ENCODE data around the gene CCDC97.

The CCDC97 gene

DNA sequence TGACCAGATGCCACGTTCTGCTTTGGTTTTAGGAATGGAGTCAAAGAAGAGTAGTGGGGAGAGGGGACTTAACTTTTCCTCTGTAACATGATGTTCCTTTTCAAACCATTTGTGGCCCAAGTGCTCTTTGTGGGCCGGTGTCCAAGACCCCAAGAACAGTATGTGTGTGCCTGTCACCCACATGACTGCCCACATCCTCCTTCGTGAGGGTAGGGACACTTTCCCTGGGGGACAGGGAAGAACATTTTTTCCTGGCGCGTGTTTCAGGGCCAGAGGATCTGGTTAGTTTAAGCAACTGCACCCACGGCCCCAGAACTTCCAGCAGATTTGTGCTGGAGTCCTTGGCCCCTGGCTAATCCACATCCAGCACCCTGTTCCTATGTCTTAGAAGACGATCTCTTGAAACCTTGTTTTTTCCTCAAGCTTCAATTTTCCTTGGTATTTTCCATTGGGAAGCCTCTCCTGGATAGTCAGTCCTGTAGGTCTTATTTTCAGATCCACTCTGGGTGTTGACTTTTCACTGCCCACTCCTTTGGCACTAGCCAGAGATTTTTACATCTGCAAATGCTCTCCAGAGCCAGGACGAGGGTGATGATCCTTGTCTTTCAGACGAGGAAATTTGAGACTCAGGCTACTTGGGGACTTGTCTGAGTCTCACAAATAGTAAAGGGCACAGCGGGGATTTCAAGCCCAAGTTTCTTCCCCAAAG is 10.8 kb upstream of the CCDC97 start:
- DNase-seq = no peak

GRCh38 chr19:41299755-41300089 is 10.2 kb upstream of the CCDC97 start:
- no peak for DNase-seq

GRCh38 chr19:41300555-41300954 is 9.4 kb upstream of the CCDC97 start:
- no peak for DNase-seq

- DNase-seq = no peak
These were observed 7.2 kb upstream of the CCDC97 start for GRCh38 chr19:41302624-41303351.

GRCh38 chr19:41303954-41304353 is 6.0 kb upstream of the CCDC97 start:
- no peak for DNase-seq

- DNase-seq = no peak
These were observed 5.1 kb upstream of the CCDC97 start for GRCh38 chr19:41304706-41305483.

DNA sequence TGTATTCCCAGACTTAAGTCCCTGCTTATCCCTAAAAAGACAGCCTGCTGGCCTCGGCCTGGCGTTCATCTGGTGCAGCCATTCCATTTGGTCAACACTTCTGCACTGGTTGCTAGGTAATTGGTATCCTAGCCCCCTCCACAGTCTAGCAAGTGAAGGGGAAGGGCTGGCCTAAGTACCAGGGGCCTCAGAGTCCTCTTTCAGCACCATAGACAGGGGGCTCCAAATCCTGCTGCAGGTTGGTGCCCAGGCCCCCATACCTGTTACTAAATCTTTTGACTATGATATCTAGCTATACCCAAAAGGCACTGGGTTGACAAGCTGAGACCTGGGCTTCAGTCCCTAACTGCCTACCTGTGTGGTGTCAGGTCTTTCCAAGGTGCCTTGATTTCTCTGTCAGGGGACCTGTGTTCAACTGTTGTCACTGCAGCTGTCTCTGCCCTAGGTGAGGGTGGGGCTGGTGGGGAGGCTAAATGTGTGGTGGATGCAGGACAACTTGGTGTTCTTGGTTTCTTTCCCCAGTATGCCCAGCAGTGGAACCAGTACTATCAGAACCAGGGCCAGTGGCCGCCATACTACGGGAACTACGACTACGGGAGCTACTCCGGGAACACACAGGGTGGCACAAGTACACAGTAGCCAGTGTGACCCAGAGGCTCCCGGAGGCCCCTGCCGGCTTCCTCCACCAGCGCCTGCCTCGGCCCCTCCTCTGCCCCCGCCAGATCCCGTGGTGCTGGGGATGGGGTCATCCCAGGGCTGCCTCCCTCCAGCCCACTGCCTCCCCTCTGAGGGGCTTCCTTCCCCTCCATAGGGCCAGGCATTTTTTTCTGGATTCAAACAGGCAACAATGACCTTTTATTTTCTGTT is 3.8 kb upstream of the CCDC97 start:
- DNase-seq = no peak

DNA sequence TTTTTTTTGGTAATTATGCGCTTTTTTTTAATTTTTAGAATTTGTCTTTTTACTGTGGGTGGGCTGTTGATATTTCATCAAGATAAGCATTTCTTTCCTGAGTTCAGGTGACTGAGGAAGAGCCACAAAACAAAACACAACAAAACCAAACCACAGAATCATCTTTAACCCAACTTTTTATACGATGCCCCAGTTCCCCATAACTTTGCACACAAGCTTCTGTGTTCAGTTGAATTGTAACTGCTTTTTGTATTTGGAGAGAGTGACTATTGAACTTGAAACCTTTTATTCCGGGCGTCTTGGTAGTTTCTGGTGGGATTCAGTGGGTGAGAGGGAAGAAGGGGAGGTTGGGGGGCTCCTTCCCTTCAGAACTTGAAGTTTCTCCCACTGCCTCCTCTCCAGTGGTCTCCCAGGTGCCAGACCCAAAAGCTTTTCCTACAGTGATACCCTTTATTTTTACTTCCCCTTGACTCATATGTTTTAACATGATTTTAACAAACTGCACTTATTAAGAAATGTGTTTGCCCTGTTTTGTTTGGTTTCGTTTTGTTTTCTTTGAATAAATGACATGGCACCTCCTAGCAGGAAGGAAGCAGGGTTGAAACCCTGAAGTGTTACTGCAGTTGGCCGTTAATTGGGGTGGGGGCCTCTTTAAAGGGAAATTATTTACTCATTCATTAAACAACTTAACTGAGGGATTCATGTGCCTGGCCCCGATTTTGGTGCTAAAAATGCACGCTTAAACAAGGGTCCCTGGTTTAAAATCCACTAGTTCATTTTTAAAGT is 2.7 kb upstream of the CCDC97 start:
- no peak for DNase-seq

GRCh38 chr19:41307954-41308449 is 2.0 kb upstream of the CCDC97 start:
- no peak for DNase-seq

- no peak for DNase-seq
These were observed 1.4 kb upstream of the CCDC97 start for GRCh38 chr19:41308450-41309179.

GRCh38 chr19:41309180-41310032 is 566 bp upstream of the CCDC97 start:
- DNase-seq = no peak

GRCh38 chr19:41311072-41311471 is 1.1 kb downstream of the CCDC97 start:
- no peak for DNase-seq

GRCh38 chr19:41311613-41312012 is 1.6 kb downstream of the CCDC97 start:
- no peak for DNase-seq

DNA sequence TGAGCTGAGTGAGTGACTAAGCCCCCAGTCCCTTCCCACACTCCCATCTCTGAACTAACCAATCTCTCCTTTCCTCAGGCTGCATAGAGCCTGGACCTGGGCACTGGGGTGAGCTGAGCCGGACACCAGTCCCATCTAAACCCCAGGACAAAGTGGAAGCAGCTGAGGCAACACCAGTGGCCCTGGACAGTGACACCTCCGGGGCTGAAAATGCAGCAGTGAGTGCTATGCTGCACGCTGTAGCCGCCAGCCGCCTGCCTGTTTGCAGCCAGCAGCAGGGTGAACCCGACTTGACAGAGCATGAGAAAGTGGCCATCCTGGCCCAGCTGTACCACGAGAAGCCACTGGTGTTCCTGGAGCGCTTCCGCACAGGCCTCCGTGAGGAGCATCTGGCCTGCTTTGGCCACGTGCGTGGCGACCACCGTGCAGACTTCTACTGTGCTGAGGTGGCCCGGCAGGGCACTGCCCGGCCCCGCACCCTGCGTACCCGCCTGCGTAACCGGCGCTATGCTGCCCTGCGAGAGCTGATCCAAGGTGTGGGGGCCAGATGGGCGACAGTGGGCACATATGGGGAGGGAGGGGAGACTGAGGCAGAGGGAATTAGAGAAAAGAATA is 6.4 kb downstream of the CCDC97 start:
- DNase-seq = no peak

DNA sequence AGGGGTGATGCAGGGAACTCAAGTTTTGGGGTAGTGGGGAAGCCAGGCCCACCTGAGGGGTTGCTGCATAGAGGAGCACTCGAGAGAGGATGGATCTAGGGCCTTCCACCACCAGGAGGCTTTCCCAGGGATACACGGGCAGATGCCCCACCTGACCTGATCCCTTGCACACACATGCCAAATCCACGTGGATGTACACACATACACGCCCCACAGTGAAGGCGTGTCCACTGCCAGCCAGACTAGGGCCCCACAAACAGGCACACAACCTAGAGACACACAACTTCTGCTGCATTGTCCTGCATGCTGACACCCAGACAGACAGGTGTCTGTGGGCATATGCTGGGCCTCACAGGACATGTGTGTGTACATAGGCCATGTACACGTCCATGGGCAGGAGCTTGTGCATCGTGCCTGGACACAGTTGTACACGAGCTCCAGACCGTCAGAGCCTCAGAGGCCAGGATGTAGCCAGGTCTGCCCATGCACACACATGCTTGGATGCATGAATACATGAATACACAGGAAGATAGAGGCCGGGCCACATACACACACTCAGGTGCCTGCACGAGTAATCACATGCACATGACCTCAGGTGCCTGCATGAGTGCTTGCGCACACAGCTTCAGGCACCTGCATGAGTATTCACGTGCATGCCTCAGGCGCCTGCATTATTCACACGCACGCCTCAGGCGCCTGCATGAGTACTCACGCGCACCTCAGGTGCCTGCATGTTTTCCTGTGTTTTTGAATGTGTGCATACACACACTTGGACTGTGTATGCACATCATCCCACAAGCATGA is 8.9 kb downstream of the CCDC97 start:
- no peak for DNase-seq

- DNase-seq = no peak
These were observed 9.7 kb downstream of the CCDC97 start for GRCh38 chr19:41319500-41320184.

DNA sequence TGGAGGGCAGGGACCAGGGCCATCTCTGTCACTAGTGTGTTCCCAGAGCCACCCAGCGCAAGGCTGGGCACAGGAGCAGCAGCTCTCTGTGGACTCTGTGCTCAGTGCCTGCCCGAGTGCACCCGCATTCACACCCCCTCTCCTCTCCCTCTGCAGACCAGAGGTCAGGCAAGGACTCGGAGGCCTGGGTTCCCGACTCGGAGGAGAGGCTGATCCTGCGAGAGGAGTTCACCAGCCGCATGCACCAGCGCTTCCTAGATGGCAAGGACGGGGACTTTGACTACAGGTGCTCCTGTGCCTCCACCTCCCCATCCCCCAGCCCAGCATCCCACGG is 10.2 kb downstream of the CCDC97 start:
- no peak for DNase-seq

GRCh38 chr19:41320568-41320967 is 10.6 kb downstream of the CCDC97 start:
- DNase-seq = no peak

All from SIG-M5 (cell line).